ENCODE results near the gene PIWIL4.

The PIWIL4 gene

DNA sequence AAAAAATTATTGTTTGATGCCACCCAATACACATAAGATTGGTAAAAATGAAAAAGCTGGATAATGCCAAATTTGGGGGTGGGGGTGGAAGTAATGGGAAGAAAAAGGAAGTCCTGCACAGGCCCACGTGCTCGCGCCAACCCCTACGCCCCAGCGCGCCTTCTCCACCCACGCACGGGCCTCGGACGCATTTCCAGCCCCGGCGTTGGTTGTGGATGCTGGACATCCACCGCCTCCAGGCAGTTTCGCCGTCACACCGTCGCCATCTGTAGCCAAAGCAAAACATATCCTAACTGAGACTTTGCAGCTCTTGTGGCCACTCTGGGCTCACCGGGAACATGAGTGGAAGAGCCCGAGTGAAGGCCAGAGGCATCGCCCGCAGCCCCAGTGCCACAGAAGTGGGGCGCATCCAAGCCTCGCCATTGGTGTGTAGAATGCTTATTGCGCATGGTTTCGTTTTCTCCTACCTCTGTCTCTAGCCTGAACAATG is at the start of gene PIWIL4:
PIWIL4 (plus strand) TSS at position 188 of the 490 bp plus-strand sequence; CDS start at position 339, 151 bp downstream.
- DNase-seq (ENCODE audit: low spot score): no peak

DNA sequence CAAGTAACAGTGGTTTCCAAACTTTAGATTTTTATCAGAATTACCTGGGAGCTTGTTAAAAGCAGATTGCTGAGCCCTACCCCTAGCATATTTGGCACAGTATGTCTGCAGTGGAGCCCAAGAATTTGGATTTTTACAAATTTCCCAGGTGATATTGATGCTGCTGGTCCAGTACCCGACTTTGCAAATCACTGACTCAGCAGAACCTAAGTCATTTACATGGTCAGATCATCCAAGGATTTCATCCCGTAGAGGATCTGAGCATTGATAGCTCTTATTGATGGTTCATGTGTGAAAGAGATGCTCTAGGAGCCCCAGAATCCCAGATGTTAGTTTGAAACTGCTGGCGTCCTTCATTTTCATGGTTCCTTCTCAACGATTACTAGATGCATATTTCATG is 48.9 kb upstream of the PIWIL4 start:
- DNase-seq (ENCODE audit: low spot score): no peak

GRCh38 chr11:94519478-94520084 is 47.6 kb upstream of the PIWIL4 start:
- peak; percentile 39 for DNase-seq (ENCODE audit: low spot score)

GRCh38 chr11:94521684-94522083 is 45.5 kb upstream of the PIWIL4 start:
- no peak for DNase-seq (ENCODE audit: low spot score)

DNA sequence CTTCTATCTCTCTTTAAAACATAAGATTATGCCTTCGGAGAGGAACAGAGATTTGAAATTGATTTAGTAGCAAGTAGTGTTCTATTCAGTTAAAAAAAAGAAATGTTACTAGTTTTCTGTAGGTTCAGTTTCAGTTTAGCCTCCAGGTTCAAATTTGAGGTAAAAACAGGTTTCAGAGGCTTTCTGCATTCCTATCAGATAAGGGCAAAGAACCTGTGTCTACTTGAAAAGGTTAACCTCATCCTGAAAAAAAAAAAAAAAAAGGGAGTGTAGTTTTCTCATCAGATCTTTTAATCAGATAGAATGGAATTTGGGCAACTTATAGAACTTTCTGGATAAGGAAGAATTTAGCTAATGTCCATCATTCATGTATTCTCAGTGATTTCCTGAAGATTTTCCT is 42.8 kb upstream of the PIWIL4 start:
- DNase-seq (ENCODE audit: low spot score): no peak

GRCh38 chr11:94525546-94526324 is 41.4 kb upstream of the PIWIL4 start:
- DNase-seq (ENCODE audit: low spot score): no peak

DNA sequence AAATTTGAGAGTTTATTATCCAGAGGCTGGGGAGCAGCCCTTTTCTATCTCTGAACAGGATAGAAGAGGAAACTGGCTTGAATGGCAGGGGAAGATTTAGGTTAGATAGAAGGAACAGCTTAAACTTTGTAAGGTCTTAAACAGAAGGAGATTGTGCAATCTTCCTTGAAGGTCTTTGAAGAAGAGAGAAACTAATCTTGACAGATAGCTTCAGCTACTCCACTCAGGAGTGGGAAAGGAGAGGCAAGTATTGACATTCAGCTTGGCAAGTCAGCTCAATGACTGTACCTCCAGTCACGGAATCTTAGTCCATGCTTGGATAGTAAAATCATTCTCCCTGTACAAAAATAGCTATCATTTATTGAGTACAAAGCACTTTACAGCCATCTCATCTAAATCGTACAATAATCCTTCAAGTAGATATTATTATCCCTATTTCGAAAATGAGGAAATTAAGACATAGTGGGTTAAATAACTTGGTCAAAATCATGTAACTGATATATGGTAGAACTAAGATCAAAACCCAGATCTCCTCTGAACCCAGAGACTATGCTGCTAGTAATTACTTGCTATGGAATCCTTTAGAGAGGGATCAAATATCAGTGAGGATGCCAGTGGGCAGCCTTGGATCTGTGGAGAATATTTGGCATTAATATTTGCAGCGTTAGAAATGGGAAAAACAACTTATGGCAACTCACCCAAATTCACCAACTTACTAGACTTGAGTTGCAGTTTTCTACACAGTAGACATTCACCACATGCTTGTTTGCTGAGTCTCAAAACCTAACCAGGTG is 40.3 kb upstream of the PIWIL4 start:
- no peak for DNase-seq (ENCODE audit: low spot score)

- DNase-seq (ENCODE audit: low spot score): no peak
These were observed 38.6 kb upstream of the PIWIL4 start for GRCh38 chr11:94528551-94528950.

DNA sequence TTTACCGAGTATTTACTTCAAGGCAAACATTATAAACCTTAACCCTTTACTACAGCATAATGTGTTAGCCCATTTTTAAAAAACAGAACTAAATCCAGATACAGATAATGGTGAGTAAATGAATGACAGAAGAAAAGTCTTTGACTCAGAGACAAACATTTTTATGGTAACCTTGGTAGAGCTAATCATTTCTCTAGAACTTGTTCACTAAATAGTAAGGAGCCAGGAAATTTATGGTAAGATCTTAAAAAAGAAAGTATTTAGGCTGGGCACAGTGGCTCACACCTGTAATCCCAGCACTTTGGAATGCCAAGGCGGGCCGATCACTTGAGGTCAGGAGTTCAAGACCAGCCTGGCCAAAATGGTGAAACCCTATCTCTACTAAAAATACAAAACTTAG is 35.0 kb upstream of the PIWIL4 start:
- no peak for DNase-seq (ENCODE audit: low spot score)

GRCh38 chr11:94533206-94533605 is 34.0 kb upstream of the PIWIL4 start:
- DNase-seq (ENCODE audit: low spot score): no peak

GRCh38 chr11:94533696-94534630 is 33.2 kb upstream of the PIWIL4 start:
- DNase-seq (ENCODE audit: low spot score): no peak

DNA sequence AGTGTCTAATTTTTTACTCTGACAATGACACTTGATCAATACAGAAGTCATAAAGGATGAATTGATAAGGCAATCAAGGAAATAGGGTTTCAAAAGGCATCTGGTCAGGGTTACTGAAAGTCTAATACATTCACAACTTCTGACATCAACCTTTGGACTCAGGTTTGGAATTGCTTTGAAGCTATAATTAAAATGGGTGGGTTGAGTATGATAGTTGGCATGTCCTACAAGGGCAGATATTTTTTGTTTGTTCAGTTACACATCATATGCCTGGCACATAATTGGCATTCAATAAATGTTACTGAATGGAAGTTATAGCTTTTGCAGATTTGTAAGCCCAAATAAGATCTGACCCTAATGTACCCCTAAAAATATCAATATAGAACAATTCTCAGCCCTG is 30.8 kb upstream of the PIWIL4 start:
- no peak for DNase-seq (ENCODE audit: low spot score)

GRCh38 chr11:94537031-94537600 is 30.1 kb upstream of the PIWIL4 start:
- DNase-seq (ENCODE audit: low spot score): no peak

DNA sequence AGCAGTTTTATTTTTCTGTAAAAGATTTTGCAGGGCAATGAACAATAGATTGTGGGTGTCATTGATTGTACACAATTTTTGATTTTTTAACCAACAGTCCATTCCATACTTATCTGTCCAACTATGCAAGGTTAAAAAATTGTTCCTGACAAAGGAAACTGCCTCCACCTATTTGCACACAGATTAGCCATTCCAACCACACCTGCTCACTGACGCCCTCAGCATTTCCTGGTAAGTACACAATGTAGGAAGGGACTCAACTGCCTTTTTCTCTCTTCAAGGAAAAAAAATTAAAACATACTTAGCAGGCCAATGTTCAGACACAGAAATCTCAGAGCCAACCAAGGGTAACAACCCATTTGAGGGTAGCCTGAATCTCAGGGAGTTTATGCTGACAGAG is 27.7 kb upstream of the PIWIL4 start:
- no peak for DNase-seq (ENCODE audit: low spot score)

- DNase-seq (ENCODE audit: low spot score): peak; percentile 30
These were observed 23.2 kb upstream of the PIWIL4 start, which contains the start of gene FUT4 for GRCh38 chr11:94543695-94544645. Gene FUT4 (plus strand): TSS chr11:94543921. CDS start chr11:94544134, 213 bp downstream.

- no peak for DNase-seq (ENCODE audit: low spot score)
These were observed 22.4 kb upstream of the PIWIL4 start for GRCh38 chr11:94544646-94545263.

- no peak for DNase-seq (ENCODE audit: low spot score)
These were observed 21.7 kb upstream of the PIWIL4 start for GRCh38 chr11:94545264-94546161.

- no peak for DNase-seq (ENCODE audit: low spot score)
These were observed 21.1 kb upstream of the PIWIL4 start for GRCh38 chr11:94546162-94546470.

GRCh38 chr11:94546886-94547285 is 20.3 kb upstream of the PIWIL4 start:
- DNase-seq (ENCODE audit: low spot score): no peak
